ENCODE data around the gene UNC13C.
"Not testable (repeated sequence)": the region's sequence is repeated elsewhere in the genome, so short reads cannot be mapped to it uniquely, and the experiment has no call there.

Gene UNC13C

DNA sequence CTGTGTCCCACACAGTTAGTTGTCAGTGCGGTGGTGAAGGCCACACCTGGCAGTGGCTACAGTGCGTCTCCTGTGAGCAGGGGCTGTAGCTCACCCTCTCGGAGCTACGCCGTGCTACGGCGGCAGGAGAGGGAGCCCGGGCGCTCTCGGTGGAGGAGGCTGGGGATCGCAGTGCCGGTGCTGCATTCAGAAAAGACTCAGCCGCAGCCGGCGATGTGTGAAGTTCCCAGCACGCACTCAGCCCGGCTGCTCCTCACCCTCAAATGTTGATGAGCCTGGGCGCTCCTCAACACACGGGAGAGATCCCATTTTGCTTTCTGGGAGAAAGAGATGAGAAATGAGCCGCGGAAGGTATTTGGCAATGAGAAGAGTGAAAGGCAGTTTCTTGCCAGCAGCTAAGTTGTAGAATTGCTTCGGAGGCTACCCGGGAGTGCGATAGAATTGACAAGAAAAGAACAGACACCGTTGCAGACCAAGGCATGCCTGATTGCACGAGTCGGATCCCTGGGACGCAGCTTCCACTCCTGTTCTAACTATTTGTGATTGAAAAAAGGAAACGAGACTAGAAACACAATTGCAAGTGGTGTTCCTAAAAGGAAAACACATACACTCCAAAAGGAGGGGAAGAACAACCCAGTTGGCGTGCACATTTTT lies at the start of gene UNC13C:
UNC13C (plus strand) TSS at position 189 of the 654 bp plus-strand sequence. CDS start 34,463 bp downstream, outside the sequence.
- DNase-seq: no peak

DNA sequence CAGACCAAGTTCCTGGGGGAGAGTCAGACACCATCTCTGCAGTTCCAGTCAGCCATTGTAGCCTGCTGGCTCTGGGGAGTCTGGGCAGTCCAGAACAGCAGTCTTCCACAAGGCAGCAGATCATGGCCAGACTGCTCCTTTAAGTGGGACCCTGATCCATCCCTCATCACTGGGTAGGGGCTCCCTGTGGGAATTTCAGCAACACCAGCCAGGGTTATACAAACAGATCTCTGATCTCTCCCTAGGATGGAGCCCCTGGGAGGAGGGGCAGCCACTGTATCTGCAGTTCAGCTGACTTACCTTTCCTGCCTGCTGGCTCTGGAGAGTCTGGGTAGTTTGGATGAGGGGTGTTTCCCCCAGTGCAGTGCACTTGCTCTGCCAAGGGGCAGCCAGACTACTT lies 42.1 kb upstream of the UNC13C start:
- no peak for DNase-seq

DNA sequence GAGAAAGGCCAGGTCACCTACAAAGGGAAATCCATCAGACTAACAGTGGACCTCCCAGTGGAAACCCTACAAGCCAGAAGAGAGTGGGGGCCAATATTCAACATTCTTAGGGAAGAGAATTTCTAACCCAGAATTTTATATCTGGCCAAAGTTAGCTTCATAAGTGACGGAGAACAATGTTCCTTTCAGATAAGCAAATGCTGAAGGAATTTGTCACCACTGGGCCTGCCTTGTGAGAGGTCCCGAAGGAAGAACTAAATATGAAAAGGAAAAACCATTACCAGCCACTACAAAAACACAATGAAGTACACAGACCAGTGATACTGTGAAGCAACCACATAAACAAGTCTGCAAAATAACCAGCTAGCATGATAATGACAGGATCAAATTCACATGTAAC lies 40.6 kb upstream of the UNC13C start:
- not testable (repeated sequence) for DNase-seq

DNA sequence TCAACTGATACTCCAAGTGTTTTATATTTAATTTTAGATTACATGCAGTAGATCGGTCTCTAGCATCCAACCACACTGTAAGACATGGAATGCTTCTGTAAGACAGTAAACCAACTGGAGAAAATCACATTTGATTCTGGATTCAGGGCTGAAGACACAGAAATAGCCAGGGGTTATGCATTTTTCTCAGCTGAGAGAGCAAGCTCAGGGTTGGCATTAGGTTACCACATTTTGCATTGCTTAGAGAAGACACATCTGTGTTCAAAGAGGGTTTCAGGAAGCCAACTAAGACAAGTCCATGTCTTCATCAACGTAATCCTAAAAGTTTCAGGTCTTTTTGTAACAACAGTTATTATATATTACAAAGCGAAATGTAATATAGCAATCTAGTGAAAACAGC lies 27.7 kb upstream of the UNC13C start:
- DNase-seq: no peak

DNA sequence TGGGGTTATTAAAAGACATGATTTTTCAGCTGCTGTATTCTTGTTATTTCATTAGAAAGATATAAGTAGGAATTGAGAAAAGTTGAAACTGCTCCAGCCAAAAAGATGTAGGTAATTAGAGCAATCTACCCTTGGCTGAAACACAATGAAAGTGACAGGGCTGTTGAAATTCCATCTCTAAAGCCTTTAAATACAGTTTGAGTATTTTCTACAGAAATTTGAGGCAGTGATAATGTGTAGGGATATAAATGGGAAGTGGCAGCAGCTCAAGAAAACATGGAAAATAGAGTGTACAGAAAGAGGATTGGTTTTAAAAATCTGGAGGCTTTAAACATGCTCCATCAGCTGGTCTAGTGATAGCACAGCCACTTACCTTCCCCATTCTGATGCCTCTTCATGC lies 22.8 kb upstream of the UNC13C start:
- DNase-seq: no peak

DNA sequence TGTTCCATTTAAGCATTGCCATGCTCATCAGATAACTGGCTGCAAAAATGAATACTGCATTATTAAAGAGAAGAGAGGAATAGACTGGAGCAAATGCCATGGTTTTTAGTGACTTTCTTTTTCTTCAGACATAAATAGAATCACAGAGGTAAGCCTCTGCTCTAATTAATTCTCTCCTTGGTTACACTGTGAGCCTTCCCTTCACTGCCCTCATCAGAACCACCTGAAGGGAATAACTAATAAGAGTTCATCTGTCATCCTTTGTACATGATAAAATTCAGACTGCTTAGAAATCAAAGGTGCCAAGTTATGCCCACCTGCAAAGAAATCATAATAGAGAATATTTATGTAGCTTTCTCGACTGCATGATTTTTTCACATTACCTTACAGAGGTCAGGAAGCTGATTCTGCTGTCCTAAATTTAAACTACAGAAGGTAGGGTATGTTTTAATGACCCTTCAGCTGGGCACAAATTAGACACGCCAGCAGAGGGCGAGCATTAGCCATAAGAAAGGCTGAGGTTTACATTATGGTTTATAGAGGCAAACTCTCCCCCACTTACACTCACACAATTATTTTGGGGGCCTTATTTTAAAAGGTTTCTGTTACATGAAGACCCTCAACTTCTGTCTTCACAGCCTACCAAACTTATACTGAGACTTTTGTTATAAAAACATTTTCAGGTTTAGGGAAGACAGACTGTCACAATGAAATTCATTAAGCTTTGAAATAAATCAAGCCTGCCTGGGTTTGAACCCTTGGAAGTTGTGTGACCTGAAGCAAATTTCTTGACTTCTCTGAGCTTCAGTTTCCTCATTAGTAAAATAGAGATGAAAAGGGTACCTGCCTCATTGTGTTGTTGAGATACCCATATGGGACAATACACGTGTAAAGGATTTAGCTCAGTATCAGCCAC lies 15.3 kb upstream of the UNC13C start:
- peak; percentile 17 for DNase-seq

DNA sequence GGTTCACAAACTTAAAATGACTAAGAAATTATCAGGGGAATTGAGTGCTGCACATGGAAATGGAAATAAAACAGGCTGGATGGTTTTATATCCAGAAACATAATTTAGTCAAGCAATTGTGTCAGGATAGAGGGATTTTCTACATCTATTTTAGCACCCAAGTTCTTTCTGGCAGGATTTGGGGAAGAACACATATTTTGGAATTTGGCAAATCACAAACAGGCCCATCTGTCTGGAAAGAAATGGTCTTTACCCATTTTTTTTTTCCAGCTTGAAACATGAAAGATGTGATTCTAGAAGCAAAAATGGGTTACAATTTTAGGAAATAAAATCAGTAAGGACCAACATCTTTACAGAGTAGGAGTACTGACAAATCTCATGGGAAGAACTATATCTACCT lies 14.4 kb upstream of the UNC13C start:
- no peak for DNase-seq

DNA sequence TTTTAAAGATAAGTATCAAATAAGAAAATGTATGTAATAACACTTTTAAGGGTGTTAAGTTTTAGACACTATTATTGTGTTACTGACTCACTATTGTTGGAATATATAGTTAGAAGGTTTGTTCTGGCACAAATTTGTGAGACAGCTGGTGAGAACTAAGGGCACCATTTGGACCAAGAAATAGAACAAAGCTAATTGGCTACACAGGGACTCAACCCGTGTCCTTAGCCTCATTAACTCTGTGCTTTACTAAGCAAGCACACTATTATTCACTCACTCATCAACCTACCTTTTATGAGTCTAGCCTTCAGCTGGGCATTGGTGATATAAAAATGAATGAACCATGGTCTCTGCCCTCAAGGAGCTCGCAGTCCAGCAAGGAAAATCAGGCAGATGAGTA lies 4.1 kb upstream of the UNC13C start:
- DNase-seq: no peak

DNA sequence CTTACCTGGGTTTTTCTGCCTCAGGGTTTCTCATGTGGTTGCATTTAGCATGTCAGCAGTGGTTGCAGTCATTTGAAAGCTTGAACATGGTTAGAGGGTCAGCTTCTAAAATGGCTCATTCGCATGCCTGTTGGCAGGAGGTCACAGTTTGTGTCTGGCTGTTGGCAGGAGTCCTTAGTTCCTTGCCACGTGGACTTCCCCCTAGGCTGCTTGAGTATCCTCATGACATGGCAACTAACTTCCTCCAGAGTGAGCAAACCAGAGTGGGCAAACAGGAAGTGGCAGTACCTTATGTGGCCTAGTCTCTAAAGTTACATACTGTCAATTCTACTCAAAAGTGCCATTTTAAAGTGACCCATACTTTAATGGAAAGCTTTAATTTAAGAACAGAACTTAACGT lies 3.4 kb upstream of the UNC13C start:
- no peak for DNase-seq

DNA sequence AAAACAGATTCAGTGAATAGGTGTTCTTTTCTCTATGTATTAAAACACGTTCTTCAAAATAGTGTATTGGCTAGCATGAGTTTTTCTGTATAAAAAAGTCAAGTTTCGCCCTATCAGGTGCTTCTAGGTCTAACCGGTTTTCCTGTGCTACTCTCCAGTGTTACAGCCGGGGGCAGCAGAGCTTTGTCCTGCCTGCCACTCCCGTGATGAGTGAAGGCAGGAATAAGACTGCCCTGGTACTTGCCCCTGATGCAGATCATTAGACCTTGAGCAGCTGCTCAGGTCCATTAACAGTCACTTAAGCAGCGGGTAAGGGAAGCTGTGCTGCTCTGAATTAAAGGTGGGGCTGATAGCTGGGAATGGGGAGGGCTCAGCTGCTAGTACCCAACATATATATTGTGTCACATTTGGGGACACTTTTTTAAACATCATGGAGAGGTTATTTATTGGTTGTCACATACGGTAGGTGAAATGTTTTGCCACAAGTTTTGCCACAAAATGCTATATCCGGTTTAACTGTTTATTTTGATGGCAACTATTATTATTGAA lies 1.3 kb upstream of the UNC13C start:
- DNase-seq: no peak

DNA sequence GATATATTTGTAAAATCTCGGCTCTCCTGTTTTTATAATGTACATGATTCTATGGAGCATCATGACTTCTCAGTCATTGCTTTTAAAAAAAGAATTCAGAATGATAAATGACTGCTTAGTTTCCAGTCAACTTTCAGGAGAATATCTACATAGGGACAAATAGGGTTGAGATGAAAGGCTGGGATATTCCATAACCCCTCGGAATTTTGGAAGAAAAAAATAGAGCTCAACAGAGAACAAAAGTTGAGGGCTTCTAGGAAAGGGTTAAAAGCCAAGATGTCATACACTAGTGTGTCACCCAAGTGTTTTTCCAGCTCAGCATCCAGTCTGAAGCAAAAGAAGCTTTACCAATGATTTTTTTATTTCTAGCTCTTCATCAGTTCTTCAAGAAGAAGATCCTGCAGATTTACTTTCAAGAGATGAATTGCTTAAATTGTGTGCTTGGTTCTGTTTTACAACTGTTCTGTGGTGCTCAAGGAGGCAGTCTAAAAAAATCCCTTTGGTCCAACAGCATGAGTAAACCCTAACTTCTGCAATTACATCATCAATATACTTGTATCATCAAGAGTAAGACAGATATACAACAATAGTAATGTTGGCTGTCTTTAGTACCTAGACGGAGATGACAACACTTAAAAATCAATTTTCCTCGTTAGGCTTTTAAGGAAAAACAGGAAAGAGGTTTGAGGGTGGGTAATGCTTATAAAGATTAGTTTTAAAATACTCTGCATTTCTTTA lies 979 bp downstream of the UNC13C start:
- no peak for DNase-seq

DNA sequence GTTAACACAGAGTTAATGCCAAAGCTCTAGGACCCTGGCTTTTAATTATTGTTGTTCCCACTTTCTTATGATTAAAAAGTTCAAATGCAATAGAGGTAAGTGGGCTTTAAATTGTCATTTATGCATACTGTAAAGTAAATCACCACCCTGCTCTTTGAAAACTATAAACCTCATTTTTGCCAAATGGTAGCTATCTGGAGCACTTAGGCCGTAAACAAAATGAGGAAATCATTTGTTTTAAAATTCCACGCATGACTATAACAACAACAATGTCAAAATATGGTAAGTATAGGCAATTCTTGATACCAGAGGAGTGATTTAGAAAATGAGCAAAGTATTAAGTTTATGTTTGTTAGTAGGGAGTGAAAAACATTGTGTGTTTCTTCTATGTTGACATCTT lies 1.8 kb downstream of the UNC13C start:
- DNase-seq: no peak

DNA sequence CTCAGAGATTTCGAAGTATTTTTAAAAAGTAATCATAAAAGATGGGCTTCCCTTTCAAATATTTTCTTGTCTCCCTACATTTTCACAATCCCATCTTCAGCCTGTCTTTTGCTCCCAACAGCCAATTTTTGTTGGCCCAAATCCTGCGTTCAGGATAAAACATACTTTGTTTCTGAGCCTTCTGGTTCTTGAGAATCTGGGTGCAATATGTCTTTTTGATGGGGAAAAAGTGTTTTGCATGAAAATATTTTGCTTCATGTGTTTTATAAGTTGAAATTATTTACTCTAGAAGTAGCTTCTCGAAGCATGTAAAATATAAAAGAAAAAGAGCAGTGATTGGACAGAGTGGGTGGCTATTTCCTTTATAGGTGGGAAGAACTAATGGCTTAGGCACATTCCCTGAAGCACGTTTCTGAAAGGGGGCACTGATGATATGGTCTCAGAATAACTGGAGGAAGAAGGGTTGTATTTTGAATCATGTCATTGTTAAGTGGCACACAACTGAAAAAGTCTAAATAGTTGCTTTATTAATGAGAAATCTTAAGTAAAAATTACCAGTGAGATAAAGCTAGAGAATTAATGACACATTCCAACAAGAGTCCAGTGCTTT lies 3.9 kb downstream of the UNC13C start:
- no peak for DNase-seq

DNA sequence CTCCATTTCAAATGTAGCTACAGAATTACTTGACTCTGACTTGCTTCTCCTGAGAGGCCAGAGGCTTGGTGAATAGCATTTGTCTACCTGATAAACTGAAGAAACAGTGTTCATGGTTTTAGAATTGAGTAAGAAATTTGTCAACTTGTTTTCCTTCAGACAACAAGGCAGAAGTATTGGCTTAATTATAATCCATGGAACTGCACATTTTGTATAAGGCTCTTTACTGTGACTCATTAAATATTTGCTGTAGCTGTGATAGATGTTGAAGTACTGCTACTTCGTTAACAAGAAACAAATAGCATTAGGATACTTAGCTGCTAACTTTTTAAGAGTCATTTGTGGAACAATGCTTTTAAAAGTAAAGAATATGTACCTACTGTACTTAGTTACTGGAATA lies 4.6 kb downstream of the UNC13C start:
- no peak for DNase-seq

DNA sequence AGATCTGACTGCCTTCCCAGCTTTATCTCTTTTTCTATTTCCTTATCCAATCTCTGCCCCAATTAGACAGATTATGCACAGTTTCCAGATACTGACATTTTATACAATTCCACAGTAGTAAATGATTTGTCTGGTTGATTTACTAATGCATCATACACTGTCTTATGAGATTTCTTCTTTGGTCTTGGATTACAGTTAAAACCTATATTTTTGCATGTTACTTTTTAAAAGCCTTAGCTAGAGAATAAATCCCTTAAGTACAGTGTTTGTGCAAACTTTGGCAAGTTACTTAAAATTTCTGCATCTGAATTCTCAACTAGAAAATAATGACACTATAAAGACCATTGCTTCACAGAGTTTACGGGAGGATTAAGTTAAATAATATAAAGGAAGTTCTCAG lies 6.0 kb downstream of the UNC13C start:
- no peak for DNase-seq

DNA sequence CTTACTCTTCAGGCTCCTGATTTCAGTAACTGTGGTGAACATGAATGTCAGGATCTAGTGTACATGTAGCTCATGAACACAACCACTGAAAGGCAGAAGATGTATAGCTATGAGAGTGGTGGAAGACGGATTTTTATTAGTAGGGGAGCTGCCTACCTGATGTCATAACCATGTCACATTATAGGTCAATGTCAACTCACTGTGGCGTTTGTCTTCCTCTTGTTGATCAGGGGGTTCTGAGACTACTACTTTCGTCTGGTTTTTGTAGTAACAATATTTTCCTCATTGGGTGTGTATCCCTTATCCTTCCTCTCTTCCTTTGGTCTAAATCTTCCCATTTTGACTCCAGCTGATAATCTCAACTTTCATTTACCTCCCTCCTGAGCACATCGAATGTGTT lies 7.3 kb downstream of the UNC13C start:
- no peak for DNase-seq

DNA sequence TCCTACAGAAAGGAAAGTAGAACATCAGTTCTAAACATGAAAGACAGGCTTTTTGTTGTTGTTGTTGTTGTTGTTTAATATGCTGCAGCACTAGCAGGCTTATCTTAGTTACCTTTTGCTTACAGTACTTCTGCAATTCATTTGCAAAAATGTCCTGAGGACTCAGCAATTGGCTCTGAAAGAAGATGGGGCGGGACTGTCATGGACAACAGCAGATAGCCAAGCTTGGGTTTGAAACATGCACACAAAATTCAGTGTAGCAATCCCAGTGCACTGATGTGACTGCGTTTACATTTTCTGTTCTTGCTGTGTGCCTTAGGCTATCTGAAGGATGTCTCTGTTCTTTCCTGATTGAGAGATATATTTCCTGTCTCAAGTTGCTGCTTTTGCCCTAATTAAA lies 9.2 kb downstream of the UNC13C start:
- no peak for DNase-seq

DNA sequence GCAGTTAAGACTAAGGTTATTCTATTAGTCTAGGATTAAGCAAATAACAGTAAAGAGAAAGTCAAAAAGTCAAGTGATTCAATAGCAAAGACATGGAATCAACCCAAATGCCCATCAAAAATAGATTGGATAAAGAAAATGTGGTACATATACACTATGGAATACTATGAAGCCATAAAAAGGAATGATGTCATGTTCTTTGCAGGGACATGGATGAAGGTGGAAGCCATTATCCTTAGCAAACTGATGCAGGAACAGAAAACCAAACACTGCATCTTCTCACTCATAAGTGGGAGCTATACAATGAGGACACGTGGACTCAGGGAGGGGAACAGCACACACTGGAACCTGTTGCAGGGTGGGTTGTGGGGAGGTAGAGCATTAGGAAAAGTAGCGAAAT lies 29.0 kb downstream of the UNC13C start:
- DNase-seq: no peak

DNA sequence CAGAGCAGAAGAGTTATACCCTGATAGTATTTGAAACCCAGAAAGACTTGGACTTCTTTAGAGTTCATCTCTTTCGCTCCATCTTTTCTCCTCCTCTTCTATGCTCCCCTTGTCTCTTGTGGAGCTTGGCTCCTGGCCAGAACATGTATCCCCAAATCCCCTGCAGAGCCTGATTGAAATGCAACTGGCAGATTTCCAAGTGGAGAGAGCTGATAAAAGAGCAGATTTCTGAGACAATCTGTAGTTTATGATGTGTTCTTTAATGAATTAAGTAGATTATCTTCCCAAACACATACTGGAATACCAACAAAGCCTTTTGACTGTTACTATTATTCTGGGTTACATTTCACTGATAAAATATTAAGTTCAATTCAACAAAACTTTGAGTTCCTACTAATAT lies 33.4 kb downstream of the UNC13C start:
- no peak for DNase-seq

DNA sequence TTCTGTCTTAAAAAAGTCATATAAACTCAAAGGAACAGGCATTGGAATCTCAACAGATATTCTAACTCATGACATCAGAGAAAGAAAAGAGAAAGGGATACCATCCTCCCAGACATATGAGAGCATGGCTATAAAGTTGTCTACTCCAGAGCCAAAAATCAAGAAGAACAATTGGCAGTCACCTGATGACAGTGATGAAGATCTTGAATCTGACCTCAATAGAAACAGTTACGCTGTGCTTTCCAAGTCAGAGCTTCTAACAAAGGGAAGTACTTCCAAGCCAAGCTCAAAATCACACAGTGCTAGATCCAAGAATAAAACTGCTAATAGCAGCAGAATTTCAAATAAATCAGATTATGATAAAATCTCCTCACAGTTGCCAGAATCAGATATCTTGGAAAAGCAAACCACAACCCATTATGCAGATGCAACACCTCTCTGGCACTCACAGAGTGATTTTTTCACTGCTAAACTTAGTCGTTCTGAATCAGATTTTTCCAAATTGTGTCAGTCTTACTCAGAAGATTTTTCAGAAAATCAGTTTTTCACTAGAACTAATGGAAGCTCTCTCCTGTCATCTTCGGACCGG lies 35.9 kb downstream of the UNC13C start:
- no peak for DNase-seq

DNA sequence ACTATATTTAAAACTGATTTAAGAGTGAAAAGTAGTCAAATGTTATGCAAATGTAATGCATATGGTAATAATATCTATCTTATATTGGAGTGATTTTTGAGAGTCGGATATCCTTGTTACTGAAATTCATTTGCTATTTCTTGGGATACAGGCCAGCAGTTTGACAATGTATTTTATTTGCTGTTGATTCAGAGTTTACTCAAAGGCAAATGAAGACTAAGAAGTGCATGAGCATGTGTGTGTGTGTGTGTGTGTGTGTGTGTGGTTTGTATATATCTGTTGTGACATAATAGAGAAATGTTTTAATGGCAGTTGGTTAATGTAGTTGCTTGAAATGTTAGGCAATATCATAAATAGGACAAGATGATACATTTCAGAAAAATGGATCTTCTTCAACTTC lies 39.0 kb downstream of the UNC13C start:
- DNase-seq: no peak

DNA sequence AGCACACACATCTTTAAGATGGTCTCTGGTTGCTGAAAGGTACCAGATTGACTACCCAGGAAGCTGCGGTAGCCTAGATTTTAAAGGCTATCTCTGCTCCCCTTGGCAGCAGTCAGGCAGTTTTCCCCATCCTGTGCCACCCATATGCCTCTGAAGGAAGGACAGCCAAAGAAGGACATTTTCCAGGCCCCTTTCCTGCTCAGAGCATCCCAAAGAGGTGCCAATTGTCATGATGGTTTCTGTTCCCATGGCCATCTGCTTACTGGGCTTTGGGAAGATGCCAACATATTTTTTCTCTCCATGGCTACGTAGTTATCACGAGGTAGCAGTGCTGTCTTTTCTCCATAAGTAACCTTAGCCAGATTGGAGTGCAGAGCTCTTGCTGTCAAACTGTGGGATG lies 39.7 kb downstream of the UNC13C start:
- DNase-seq: no peak

DNA sequence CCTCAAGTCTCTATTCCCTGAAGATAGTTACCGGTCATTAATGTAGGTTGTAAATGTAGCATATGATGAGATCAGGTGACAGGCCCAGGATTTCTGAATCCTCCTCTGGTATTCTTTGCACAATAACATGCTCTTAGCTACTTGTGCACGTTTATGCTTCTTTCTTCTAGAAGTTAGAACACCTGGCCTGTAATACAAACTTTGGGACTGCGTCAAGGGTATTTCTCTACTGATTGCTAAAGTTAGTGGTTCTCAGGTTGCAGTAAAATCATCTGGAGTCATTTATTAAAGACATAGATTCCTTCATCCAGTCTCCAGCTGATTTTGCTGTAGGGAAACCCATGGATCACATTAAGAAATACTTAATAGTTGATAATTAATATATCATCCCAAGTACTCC lies 48.0 kb downstream of the UNC13C start:
- no peak for DNase-seq

Measured in hematopoietic multipotent progenitor cell treated with erythropoietin and hydrocortisone succinate and interleukin-3 and kit ligand, for 8 days (in vitro differentiated cells).